Ascending aorta (tissue), 2 donors: Measurements from ENCODE around the gene PROM2. TPM values are rescaled to one million over a fixed set of nuclear protein-coding genes. Genes with fewer than 3 reads are reported as not detected.
"Not testable (repeated sequence)": the region's sequence is repeated elsewhere in the genome, so short reads cannot be mapped to it uniquely, and the experiment has no call there.

ENCODE experiments used
- DNase-seq, 2 donors: peaks; one replicate each; pipeline ENCODE4 v3.0.0-alpha.2; 2019; ENCODE audit warnings: low spot score in 2 of 2
- H3K27ac ChIP-seq, 2 donors: fragments of 200-600 bp; sonication (generic); one replicate each; pipeline ENCODE4 v1.5.1; 2016 to 2017; ENCODE audit warnings: mild to moderate bottlenecking in 1 of 2
- H3K27me3 ChIP-seq: fragments of 200-600 bp; sonication (generic); one replicate; pipeline ENCODE4 v1.5.1; 2017
- H3K36me3 ChIP-seq, 2 donors: fragments of 200-600 bp; sonication (generic); one replicate each; pipeline ENCODE4 v1.5.1; 2016
- H3K4me1 ChIP-seq, 2 donors: fragments of 200-600 bp; sonication (generic); one replicate each; pipeline ENCODE4 v1.5.1; 2016 to 2017; ENCODE audit warnings: mild to moderate bottlenecking in 1 of 2
- H3K4me3 ChIP-seq, 2 donors: fragments of 200-600 bp; sonication (generic); one replicate each; pipeline ENCODE4 v1.5.1; 2016 to 2017; ENCODE audit warnings: mild to moderate bottlenecking in 1 of 2
- H3K9me3 ChIP-seq, 2 donors: fragments of 200-600 bp; sonication (generic); one replicate each; pipeline ENCODE4 v1.5.1; 2016
- intact Hi-C: fragments of 100-400 bp; cut with DNase I; formaldehyde crosslinking; loops from one replicate; pipeline ENCODE4 v1.15.1; 2023
- total RNA-seq: library from RNA; depleted of rRNA; stranded (reverse); fragments of >200 nt; gene quantifications from one replicate; pipeline ENCODE4 v1.1.0, GENCODE V29; 2016
- TF ChIP-seq, protein P1 (sequence below), 3 experiments: fragments of 200-600 bp in 2 of 3; fragments of 450-650 bp in 1 of 3; sonication (generic) in 2 of 3; IDR thresholded peaks; one replicate each; pipeline ENCODE4 v1.5.1; 2016 to 2019; ENCODE audit warnings: antibody characterized with exemption in 3 of 3, mild to moderate bottlenecking in 1 of 3, moderate library complexity in 1 of 3

PROM2 gene
- total RNA-seq, 1 donor from 2014 or later = not detected

DNA sequence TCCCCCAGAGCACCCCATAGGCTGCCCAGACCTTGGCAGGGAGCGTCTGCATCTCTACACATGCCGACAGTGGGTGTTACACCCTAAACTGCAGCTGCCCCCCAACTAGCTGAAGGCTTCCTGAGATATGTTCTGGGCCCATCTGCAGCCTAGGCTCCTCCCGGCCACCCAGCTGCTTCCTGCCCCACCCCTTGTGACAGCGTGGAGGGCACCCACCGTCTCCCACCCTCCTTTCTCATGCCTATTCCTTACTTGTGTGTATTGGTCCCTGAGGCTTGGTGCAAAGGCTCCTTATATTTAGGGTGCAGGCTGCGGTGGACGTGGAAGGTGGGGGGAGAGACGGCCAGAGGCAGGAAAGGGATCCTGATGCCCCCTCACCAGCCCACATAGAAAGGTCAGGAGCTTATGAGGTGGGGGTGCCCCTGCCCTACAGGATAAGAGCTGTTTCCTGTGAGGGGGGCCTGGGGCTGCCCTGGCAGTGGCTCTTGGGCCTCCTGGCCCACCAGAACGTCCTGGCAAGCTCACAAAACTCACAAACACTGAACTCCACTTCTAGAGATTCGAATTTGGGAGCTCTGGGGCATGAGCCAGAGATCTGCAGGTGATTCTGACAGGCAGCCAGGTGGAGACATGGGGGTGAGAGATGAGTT, 7.3 kb upstream of the PROM2 start:
- TF ChIP-seq, protein P1, sequence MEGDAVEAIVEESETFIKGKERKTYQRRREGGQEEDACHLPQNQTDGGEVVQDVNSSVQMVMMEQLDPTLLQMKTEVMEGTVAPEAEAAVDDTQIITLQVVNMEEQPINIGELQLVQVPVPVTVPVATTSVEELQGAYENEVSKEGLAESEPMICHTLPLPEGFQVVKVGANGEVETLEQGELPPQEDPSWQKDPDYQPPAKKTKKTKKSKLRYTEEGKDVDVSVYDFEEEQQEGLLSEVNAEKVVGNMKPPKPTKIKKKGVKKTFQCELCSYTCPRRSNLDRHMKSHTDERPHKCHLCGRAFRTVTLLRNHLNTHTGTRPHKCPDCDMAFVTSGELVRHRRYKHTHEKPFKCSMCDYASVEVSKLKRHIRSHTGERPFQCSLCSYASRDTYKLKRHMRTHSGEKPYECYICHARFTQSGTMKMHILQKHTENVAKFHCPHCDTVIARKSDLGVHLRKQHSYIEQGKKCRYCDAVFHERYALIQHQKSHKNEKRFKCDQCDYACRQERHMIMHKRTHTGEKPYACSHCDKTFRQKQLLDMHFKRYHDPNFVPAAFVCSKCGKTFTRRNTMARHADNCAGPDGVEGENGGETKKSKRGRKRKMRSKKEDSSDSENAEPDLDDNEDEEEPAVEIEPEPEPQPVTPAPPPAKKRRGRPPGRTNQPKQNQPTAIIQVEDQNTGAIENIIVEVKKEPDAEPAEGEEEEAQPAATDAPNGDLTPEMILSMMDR (IDR thresholded peaks at IDR 0.05) = no peak
- DNase-seq = peak in 1 of 2 donors; percentile 55
- H3K4me1 ChIP-seq = no peaks in the 10 kb centered on the region

DNA sequence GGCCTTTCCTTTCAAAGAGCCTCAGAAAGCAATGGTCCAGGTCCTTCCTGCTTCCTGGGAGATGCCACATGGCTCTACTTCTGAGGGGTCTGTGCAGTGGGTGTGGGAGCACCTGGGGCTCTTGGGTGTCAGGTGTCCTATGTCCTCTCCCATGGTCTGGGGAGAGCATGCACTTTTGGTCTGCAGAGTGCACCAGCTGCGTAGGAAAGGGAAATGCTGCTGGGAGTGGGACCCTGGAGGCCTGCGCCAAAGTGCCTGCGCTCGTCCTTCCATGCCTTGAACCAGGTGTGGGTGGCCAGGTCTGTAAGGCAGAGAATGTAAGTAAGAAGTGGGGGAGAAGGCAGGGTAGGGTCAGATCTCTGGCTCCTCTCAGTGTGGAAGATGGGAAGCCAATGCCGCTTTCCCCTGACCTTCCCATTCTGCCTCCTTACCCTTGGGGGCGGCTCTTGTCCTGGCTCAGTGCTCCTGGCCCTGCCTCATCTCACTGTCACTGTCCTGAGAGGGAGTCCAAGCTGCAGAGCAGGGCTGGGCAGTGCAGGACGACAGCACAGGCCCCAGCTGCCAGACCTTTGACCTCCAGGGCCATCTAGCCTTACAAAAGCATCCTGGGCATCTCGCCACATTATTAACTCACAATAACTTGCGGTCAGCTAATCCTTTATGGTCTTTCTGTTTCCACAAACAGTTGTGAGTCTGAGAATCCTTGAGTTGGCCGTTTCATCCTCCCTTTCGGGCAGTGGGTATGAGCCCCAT, 6.6 kb upstream of the PROM2 start:
- DNase-seq = no peak
- Histone ChIP-seq H3K27me3 (no peaks in the 10 kb centered on the region), H3K9me3 (no peaks in the 10 kb centered on the region), H3K27ac (no peak overlapping the region), H3K4me1 (no peaks in the 10 kb centered on the region), H3K4me3 (no peak overlapping the region), H3K36me3 (no peaks in the 10 kb centered on the region)
- intact Hi-C loops = no loop called here
- TF ChIP-seq, protein P1 (IDR thresholded peaks at IDR 0.05) = no peak

More for the DNA sequence above, 7.3 kb upstream of the PROM2 start:
- Histone ChIP-seq H3K27ac (no peak overlapping the region), H3K36me3 (no peaks in the 10 kb centered on the region), H3K9me3 (no peaks in the 10 kb centered on the region), H3K27me3 (no peaks in the 10 kb centered on the region), H3K4me3 (no peak overlapping the region)
- intact Hi-C loops = no loop called here

DNA sequence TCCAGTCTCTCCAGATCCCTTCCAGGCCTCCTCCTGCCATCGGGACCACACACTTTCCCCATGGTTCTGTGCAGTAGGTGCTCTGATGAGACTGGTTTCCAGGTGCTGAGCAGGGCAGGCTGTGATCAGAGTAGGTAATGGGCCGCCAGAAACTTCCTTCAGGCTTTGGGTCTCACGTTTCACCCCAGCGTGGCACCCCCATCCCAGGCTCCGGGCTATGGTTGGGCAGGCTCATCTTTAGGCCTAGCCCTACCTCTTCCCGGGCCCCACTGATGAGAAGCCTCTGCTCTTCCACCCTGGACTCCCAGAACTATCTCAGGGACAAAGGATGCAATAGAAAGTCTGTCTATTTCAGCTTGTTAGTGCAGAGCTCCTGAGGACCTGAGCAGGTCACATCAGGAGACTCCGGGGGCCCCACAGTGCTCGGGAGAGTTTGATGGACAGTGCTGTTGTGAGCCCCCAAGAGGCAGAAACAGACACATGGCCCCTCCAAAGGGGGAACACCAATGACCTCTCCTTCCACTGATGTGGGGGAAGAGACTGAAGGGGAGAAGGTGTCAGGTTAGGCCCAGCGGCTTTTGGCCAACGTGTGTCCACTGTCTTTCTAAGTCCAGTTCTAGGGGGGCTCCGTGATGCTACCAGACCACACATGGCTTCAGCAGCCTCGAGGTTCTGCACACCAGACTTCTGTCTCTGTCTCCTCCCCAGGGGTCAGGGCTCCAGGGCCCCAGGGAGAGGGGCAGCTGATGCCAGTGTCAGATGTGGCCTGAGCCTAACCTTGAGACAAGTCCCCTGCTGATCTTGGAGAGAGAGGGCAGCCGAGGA, 5.8 kb upstream of the PROM2 start:
- TF ChIP-seq, protein P1 (IDR thresholded peaks at IDR 0.05) = no peak
- Histone ChIP-seq H3K9me3 (no peaks in the 10 kb centered on the region), H3K27me3 (no peaks in the 10 kb centered on the region), H3K27ac (no peak overlapping the region), H3K4me1 (no peaks in the 10 kb centered on the region), H3K36me3 (no peaks in the 10 kb centered on the region), H3K4me3 (no peak overlapping the region)
- intact Hi-C loops = no loop called here
- DNase-seq = peak in 1 of 2 donors; percentile 53

DNA sequence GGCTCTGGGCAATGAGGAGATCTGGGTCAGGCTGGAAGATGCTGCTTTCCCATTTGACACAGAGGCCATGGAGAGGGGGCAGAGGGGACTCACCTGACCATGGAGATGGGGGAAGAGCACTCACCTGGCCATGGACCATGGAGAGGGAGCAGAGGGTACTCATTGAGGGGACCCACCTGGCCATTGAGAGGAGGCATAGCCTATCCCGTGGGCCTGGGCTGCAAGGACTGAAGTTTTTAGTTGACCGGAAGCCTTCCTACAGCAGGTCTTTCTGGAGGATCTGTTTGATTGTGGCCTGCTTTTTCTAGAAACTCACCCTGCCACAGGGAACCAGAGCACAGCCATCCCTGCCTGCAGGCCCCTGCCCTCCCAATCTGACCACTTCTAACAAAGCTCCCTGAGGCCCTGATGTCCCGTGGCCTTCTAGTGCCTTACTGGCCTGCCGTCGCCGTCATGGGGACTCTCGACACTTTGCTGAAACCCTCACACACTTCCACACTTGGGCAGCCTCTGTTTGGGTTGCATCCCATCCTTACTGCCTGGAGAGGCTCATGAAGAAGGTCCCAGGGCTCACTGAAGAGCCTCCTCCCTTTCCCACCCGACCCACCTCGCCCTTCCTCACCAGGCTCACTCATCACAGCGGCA, 5.1 kb upstream of the PROM2 start:
- peak in 1 of 2 donors; percentile 44 for DNase-seq
- no peaks in the 10 kb centered on the region for H3K36me3 ChIP-seq
- no peak overlapping the region for H3K4me3 ChIP-seq
- H3K27ac ChIP-seq = no peak overlapping the region
- intact Hi-C loops = no loop called here
- TF ChIP-seq, protein P1 (IDR thresholded peaks at IDR 0.05) = no peak
- no peaks in the 10 kb centered on the region for H3K27me3 ChIP-seq
- no peaks in the 10 kb centered on the region for H3K9me3 ChIP-seq
- H3K4me1 ChIP-seq = no peaks in the 10 kb centered on the region

DNA sequence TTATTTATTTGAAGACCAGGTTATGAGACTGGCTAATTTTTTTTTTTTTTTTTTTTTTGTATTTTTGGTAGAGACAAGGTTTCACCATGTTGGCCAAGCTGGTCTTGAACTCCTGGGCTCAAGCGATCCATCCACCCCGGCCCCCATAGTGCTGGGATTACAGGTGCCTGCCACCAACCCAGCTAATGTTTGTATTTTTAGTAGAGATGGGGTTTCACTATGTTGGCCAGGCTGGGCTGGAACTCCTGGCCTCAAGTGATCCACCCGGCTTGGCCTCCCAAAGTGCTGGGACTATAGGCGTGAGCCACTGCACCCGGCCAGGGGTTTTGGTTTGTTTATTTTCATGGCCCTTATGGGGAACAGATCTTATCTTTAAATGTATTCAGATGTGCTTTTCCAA, 4.5 kb upstream of the PROM2 start:
- intact Hi-C loops, DNase-seq, H3K4me3 ChIP-seq, H3K36me3 ChIP-seq, H3K27me3 ChIP-seq, H3K27ac ChIP-seq, H3K9me3 ChIP-seq, H3K4me1 ChIP-seq: not testable (repeated sequence)
